CD4-positive, alpha-beta T cell treated with Interleukin-1 beta for 1 hour (primary cell): ENCODE measurements around the gene GLOD4.

ENCODE experiments used
- DNase-seq, 2 donors: peaks; one replicate each; pipeline ENCODE4 v3.0.0-alpha.2; 2020 to 2022

The GLOD4 gene

DNA sequence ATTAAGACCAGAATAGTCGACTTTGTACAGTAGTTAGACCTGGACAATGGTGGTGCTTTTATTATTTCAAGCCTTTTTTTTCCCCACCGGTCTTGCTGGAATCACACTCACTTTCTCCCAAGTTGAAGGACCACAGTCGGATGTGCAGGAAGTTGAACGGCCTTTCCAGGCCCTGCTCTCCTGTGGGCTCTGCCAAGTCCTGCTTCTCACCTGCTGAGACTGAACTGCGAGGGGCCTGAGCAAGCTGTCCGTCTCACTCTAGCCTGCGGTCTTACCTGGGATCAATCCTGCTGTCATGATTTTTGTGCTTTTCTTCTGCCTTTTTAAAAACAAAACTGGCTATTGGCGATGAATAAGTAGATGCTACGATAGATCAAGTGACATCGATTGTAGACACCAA, 48.3 kb downstream of the GLOD4 start:
- DNase-seq: no peak

DNA sequence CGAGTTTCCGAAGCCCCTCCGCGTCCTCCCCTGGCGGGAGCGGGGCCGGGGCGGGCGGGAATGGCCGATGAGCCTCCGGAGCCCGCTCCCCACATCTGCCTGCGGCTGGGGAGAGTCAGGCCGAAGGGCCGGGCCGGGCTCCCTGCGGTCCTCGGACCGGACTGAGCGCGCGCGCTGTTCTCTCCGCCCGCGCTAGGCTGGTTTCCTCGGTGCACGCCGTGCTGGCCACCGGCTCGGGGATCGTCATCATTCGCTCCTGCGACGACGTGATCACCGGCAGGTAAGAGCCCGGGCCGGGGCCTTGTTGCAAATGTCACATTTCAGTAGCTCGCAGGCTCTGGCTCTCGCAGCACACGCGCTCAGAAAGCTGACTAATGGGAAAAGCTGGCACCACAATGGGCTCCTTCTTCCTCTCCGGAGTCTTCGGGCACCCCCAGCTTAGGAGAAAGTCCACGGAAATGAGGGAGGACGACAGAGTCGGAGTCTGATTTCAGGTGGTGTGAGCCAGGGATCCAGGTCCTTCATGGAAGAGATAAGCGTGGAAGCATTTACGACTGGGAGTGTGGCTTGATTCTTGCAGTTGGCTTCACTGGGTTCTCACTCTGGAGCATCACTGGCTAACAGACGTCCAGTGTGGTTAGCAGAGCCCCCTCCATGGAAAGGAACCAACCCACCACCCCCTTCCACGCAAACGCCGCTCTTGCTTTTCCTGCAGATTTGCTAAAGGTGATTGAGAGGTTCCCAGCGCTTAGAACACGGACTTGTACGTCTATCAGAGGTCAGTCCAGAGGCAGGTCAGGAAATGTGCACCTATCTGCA, 49.0 kb downstream of the GLOD4 start:
- no peak for DNase-seq

DNA sequence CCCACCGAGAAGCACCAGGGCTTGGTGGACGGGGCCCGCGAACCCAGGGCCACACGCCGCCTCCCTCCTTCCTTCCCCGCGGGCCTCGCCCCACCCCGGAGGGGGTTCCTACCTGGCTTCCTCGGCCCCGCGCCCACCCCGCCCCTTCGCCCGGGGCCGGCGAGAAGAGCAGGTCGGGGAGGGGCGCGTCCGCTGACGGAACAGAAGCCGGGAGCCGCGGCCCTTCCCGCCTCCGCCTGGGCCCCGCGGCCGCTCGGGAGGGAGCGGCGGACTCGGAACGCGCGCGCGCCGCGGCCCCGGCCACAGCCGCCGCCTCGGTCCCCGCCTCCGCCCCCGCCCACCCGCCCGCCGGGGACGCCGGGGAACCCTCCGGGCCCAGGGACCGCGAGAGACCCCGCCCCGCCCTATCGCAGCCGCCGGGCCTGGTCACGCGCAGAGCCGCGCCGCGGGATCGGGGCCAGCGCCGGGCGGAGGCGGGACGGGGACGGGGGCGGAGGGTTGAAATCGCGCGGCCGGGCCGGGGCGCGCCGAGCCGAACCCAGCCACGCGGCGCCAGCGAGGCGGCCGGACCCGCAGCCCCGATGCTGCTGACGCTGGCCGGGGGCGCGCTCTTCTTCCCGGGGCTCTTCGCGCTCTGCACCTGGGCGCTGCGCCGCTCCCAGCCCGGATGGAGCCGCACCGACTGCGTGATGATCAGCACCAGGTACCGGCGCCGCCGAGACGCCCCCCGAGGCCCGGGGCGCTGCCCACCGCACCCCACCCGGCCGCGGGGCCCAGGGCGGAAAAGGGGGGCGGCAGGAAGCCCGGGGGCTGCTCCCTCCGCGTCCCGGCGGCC, 49.8 kb downstream of the GLOD4 start, which contains the start of gene TLCD3A:
Gene TLCD3A (plus strand): TSS at position 530 of the 835 bp plus-strand sequence. CDS start 52 bp downstream, at position 582.
- DNase-seq: peak; percentile 35 to 56

DNA sequence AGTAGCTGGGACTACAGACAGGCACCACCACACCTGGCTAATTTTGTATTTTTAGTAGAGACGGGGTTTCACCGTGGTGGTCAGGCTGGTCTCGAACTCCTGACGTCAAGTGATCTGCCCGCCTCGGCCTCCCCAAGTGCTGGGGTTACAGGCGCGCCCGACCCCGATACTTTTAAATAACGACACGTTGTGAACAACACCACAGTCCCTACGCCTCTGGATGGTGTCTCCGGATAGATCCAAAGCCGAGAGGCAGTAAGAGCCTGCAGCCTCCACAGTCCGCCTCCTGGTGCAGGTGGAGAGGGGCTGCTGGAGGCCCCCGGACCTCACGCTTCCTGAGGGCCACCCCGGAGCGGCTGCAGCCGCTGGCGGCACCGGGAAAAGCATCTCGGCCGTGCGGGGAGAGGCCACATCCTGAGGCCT, 50.4 kb downstream of the GLOD4 start:
- DNase-seq: no peak

DNA sequence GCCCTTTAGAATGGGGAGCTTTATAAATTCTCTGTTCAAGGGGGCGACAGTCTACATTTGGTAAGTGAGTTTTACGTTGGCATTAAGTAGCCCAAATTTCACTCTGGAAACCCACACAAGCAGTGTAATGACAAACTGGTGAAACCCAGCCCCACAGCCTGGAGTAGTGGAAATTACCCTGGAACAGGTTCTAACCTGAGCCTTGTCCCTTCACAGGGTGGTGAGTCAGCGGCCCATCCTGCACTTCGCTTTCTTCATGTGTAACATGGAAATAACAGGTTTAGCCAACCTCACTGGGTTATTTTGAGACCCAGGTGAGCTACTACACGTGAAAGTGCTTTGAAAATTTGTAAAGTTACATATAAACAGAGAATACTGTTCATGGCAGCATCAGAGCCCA, 53.2 kb downstream of the GLOD4 start:
- no peak for DNase-seq

DNA sequence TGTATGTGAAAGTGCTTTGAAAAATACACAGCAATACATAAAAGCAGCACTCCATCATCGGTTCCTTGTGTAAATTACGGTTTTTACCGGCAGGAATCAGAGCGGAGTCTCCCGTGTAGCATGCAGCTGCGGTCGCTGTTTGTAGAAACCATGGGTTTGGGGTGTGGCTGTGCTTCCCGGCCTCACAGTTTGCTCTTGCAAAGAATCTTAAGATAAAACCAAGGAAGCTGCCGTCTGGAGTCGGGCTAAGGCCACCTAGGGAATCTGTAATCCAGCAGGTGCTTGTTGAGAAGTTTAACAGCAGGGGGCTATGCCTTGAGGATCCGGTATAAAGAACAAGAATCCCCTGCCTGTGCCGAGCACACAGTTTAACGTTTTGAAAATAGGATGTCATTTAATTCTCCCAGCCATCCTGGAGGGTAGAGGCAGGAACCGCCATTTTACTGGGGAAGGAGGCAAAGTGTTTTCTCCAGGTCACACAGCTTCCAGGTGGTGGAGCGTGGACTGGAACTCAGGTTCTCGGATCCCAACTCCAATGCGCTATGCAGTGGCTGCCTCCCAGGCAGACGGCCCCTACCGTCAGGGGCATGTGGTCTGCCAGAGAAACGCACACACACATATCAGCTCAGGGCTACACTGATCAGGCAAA, 55.7 kb downstream of the GLOD4 start:
- DNase-seq: no peak

DNA sequence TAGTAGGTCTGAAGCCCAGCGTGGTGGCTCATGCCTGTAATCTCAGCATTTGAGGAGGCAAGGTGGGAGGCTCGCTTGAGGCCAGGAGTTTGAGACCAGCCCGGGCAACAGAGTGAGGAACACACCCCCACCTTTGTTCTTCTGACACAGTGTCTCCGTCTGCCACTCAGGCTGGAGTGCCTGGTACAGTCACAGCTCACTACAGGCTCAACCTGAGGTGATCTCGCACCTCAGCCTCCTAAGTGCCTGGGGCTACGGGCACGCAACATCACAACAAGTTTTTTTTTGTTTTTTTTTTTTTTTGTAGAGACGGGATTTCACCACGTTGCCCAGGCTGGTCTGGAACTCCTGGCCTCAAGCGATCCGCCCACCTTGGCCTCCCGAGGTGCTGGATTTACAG, 56.3 kb downstream of the GLOD4 start:
- no peak for DNase-seq

DNA sequence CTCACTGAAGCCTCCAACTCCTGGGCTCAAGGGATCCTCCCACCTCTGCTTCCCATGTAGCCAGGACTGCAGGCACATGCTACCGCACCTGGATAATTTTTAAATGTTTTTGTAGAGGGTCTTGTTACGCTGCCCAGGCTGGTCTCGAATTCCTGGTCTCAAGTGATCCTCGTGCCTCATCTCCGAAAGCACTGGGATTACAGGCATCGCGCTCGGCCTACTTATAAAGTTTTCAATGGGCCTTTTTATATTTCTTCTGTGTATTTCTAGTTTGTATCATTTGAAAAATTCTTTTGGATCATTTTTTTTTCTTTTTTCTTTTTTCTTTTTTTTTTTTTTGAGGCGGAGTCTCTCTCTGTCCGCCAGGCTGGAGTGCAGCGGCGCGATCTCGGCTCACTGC, 57.0 kb downstream of the GLOD4 start:
- no peak for DNase-seq

DNA sequence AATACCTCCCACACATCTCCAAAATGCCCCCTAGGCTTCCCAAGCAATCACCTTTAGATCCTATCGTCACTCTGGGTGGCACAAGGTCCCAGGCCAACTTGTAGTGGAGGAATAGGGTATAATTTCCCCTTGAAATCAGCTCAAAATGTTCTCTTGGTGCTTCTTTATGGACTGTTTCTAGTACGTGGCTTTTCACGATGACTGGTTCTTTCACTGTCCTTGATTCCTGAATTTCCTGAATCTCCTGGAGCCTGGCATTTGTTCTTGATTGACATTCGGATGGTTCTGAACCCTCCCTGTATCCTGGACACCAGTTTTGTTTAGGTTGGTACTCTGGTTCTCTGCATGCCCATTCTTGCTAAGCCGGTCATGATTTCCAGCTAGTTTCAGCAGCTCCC, 60.5 kb downstream of the GLOD4 start:
- DNase-seq: no peak

DNA sequence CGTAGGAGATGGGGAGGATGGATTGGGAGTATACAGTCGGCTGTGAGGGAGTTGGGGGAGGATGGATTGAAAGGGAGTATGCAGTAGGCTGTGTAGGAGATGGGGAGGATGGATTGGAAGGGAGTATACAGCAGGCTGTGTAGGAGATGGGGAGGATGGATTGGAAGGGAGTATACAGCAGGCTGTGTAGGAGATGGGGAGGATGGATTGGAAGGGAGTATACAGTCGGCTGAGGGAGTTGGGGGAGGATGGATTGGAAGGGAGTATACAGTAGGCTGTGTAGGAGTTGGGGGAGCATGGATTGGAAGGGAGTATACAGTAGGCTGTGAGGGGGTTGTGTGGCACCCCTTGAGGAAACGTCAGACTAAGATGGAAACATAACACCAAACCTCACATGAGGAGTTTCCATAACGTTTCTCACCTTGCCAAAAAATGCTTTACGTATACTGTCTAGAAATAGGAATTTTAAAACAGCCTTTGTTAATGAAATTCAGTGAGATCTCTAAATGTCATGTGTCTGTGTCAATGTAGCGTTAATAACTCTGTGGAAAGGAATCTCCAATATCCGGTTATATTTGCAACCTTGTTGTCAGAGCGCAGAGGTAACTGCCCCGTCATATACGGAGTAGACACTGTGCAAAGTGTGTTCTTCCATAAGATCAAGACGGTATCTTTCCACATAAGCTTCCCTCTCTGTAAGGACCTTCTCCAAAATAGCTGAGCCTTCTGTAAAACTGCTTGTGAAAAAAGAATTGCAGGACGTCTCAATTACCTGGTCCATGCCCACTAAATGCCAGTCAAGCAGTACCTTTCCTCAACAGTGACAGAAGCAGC, 61.2 kb downstream of the GLOD4 start:
- DNase-seq: no peak

DNA sequence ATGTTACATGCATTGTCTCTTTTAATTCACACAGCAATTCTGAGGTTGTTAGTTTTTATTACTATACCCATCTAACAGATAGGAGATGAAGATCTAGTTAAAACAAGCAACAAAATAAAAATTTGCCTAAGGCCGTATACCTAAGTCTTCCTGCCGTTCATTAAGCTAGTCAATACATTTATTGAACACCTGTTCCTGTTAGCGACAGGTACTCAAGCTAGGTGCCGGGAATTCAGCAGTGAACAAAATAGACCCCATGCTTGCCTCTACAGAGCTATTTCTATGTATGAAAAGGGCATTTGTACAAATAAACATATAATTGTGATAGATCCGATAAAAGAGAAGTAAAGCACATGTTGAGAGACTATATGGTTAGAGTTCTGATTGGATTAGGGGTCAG, 64.0 kb downstream of the GLOD4 start:
- DNase-seq: no peak
